ENCODE measurements around the gene GLTPD2. TPM values are rescaled to one million over a fixed set of nuclear protein-coding genes. Genes with fewer than 3 reads are reported as not detected.

The GLTPD2 gene
- total RNA-seq, 1 experiment from 2014 or later: not detected

GRCh38 chr17:4837471-4838308 lies 48.9 kb downstream of the GLTPD2 start:
- ATAC-seq (no peak), DNase-seq (ENCODE audit: low read depth, low spot score) (no peak)
- H3K27me3 ChIP-seq (ENCODE audit: insufficient read depth, low read length): no peaks in the 10 kb centered on the region
- ChIA-PET POLR2A (interaction anchor here (1.6 kb wide), 1 partner anchor 20 kb away, joined by 3 read pairs; no protein-coding TSS in a partner anchor), CTCF (no interaction called here), RAD21 (ENCODE audit: low non-redundant PET in 1 of 2, low total read pairs in 2 of 2, uncharacterized antibody in 2 of 2, unreplicated experiment in 2 of 2) (no interaction called here)
- no peak overlapping the region for H3K9ac ChIP-seq (ENCODE audit: low read length)
- BruUV-seq (replicated peaks): no TSS peak
- no peak overlapping the region for H3K4me2 ChIP-seq (ENCODE audit: low read length)
- no peak overlapping the region for H2AFZ ChIP-seq (ENCODE audit: low read depth, low read length, poor library complexity, severe bottlenecking)
- intact Hi-C loops (cut with micrococcal nuclease): loop anchor here (10.0 kb wide), 1 partner anchor 47 kb away; no protein-coding TSS in a partner anchor
- peaks cover 90% of the 10 kb centered on the region for H3K79me2 ChIP-seq (ENCODE audit: insufficient read depth, low read length)
- H3K4me3 ChIP-seq (replicated peaks in 1 of 2; ENCODE audit: low read depth in 1 of 2, low read length in 2 of 2): no peak overlapping the region
- no peaks in the 10 kb centered on the region; the same call in 1 of the 2 replicates for H4K20me1 ChIP-seq (ENCODE audit: insufficient read depth)
- H3K27ac ChIP-seq (ENCODE audit: low read depth, low read length): no peak overlapping the region
- no peaks in the 10 kb centered on the region for H3K9me2 ChIP-seq (ENCODE audit: insufficient read depth)
- peaks cover 3 to 13% of the 10 kb centered on the region in 2 experiments; a peak in 1 of 4 replicates for H3K36me3 ChIP-seq (ENCODE audit: control insufficient read depth in 1 of 2, insufficient read depth in 2 of 2, low read length in 2 of 2)
- TF ChIP-seq ZNF274 (IDR thresholded peaks at IDR 0.05; ENCODE audit: low read depth, low read length): no peak
- TF ChIP-seq YY1 (IDR thresholded peaks at IDR 0.05; ENCODE audit: extremely low read depth, insufficient replicate concordance, low read depth, low read length): no peak
- TF ChIP-seq SRF (IDR thresholded peaks at IDR 0.05; ENCODE audit: low read depth): no peak
- TF ChIP-seq RAD21 (IDR thresholded peaks at IDR 0.05; ENCODE audit: low read depth): no peak
- no peak for TF ChIP-seq ELF1 (IDR thresholded peaks at IDR 0.05; ENCODE audit: borderline replicate concordance, low read depth)
- TF ChIP-seq CEBPB (IDR thresholded peaks at IDR 0.05; ENCODE audit: low read depth): no peak
- no peak for TF ChIP-seq FOSL1 (IDR thresholded peaks at IDR 0.05; ENCODE audit: low read depth)
- TF ChIP-seq CBX3 (IDR thresholded peaks at IDR 0.05; ENCODE audit: low read depth): no peak
- TF ChIP-seq SP1 (IDR thresholded peaks at IDR 0.05; ENCODE audit: low read depth): no peak
- no peak for TF ChIP-seq CTCF (IDR thresholded peaks at IDR 0.05 in 2 of 3, conservative IDR thresholded peaks at IDR 0.05 in 1 of 3; ENCODE audit: borderline replicate concordance in 1 of 3, insufficient read depth in 1 of 3, low read depth in 2 of 3, low read length in 2 of 3)
- TF ChIP-seq, protein P1, sequence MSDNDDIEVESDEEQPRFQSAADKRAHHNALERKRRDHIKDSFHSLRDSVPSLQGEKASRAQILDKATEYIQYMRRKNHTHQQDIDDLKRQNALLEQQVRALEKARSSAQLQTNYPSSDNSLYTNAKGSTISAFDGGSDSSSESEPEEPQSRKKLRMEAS (IDR thresholded peaks at IDR 0.05): no peak
- no peak for TF ChIP-seq ZFX (IDR thresholded peaks at IDR 0.05)
- no peak for TF ChIP-seq EZH2 (IDR thresholded peaks at IDR 0.05)
- no peak for TF ChIP-seq ZBTB33 (IDR thresholded peaks at IDR 0.05; ENCODE audit: extremely low read depth, insufficient replicate concordance, low read length)
- no peak for TF ChIP-seq JUND (IDR thresholded peaks at IDR 0.05)
- no peak for TF ChIP-seq REST (IDR thresholded peaks at IDR 0.05; ENCODE audit: low read depth)
- no peaks in the 10 kb centered on the region for H3K9me3 ChIP-seq (ENCODE audit: control insufficient read depth in 1 of 2, insufficient read depth in 1 of 2, low read depth in 1 of 2, low read length in 2 of 2)
- H3K4me1 ChIP-seq (ENCODE audit: control insufficient read depth in 1 of 2, insufficient read depth in 2 of 2, low read length in 2 of 2): peaks cover 16 to 31% of the 10 kb centered on the region in 2 experiments

Data from HCT116 (cell line).